Immature natural killer cell (primary cell): ENCODE results near the gene SHISAL1. TPM values are rescaled to one million over a fixed set of nuclear protein-coding genes. Genes with fewer than 3 reads are reported as not detected.

ENCODE experiments used
- DNase-seq, 3 donors: peaks; one replicate each; pipeline ENCODE4 v3.0.0; 2022; ENCODE audit warnings: mixed read lengths in 1 of 3
- H3K27ac Mint-ChIP-seq, 6 donors: one replicate each; pipeline ENCODE4 v1.8.0; 2020; ENCODE audit warnings: mixed read lengths in 6 of 6, mild to moderate bottlenecking in 5 of 6, inconsistent platforms in 4 of 6, moderate library complexity in 3 of 6
- H3K27me3 Mint-ChIP-seq, 3 donors: one replicate each; pipeline ENCODE4 v1.8.0; 2020 to 2021; ENCODE audit warnings: low read depth in 3 of 3, mild to moderate bottlenecking in 3 of 3, mixed read lengths in 3 of 3, moderate library complexity in 3 of 3, inconsistent platforms in 1 of 3
- H3K36me3 Mint-ChIP-seq, 3 donors: one replicate each; pipeline ENCODE4 v1.8.0; 2020; ENCODE audit warnings: mixed read lengths in 3 of 3, inconsistent platforms in 2 of 3, mild to moderate bottlenecking in 2 of 3
- H3K4me1 Mint-ChIP-seq, 2 donors: one replicate each; pipeline ENCODE4 v1.8.0; 2020; ENCODE audit warnings: inconsistent platforms in 2 of 2, mild to moderate bottlenecking in 2 of 2, mixed read lengths in 2 of 2, moderate library complexity in 1 of 2
- H3K4me3 Mint-ChIP-seq, 5 donors: one replicate each; pipeline ENCODE4 v1.8.0; 2020; ENCODE audit warnings: mild to moderate bottlenecking in 5 of 5, mixed read lengths in 5 of 5, inconsistent platforms in 3 of 5, moderate library complexity in 3 of 5
- H3K9me3 Mint-ChIP-seq, 6 donors: one replicate each; pipeline ENCODE4 v1.8.0; 2020; ENCODE audit warnings: mild to moderate bottlenecking in 6 of 6, mixed read lengths in 6 of 6, inconsistent platforms in 4 of 6, moderate library complexity in 3 of 6
- polyA plus RNA-seq, 3 donors: library from polyadenylated mRNA; unstranded; fragments of 300-500 nt; fragmentation: Illumina TruSeq; gene quantifications; one replicate each; pipeline ENCODE4 v1.2.3, GENCODE V29; 2021

Gene SHISAL1
- polyA plus RNA-seq, 3 donors from 2014 or later = not detected

DNA sequence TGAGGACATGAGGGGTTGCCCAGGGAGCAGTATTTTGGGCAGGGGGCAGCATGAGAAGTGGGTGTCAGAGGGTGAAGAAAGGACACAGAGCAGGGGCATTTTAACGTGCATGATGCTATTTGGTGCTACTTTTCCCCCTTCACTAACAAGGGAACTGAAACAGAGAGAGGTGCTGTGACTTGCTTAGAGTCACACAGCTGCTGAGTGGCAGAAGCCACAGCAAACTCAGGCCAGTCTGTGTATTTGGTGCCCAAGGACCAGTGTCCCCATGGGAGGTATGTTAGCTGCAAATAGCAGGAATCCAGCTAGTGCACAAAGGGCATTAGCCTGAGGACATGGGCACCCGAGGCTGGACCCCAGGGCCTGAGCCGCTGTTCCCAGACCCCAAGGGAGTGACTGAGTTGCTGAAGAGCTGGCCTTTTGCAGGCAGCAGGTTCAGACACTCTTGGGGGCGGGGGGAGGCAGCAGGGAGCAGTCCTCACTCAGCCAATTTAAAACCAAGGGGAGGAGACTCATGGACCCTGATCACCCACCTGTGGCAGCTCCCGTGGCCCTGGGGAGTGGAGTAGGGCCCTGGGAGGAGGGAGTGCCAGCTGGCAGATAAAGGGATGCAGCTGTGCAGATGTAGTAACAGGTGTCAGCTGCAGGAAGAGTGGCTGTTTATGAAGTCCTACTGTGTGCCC lies 117.4 kb downstream of the SHISAL1 start:
- no peak overlapping the region for H3K4me3 Mint-ChIP-seq
- H3K27me3 Mint-ChIP-seq = peaks cover 0 to 1% (median 0%) of the 10 kb centered on the region in 3 donors
- no peak overlapping the region for H3K27ac Mint-ChIP-seq
- peaks cover 20 to 38% of the 10 kb centered on the region in 2 donors for H3K4me1 Mint-ChIP-seq
- H3K9me3 Mint-ChIP-seq = no peaks in the 10 kb centered on the region
- DNase-seq = no peak
- peaks cover 36 to 37% (median 37%) of the 10 kb centered on the region in 3 donors for H3K36me3 Mint-ChIP-seq

DNA sequence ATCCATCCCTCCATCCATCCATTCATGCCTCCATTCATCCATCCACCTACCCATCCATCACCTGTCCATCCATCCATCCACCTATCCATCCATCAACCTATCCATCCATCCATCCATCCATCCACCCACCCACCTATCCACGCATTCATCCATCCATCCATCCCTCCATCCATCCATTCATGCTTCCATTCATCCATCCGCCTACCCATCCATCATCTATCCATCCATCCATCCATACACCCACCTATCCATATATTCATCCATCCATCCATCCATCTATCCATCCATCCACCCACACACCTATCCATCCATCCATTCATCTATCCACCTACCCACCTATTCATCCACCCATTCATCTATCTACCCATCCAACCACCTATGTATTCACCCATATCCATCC lies 118.2 kb downstream of the SHISAL1 start:
- no peak for DNase-seq
- H3K4me3 Mint-ChIP-seq = no peak overlapping the region
- peaks cover 35 to 36% (median 35%) of the 10 kb centered on the region in 3 donors for H3K36me3 Mint-ChIP-seq
- peaks cover 19 to 36% of the 10 kb centered on the region in 2 donors for H3K4me1 Mint-ChIP-seq
- H3K27ac Mint-ChIP-seq = peak overlapping the region in 1 of 6 donors; percentile 67
- no peaks in the 10 kb centered on the region for H3K9me3 Mint-ChIP-seq
- H3K27me3 Mint-ChIP-seq = peaks cover 0 to 1% (median 0%) of the 10 kb centered on the region in 3 donors

Other genes starting within 250 kb of the SHISAL1 start
- gene PARVG, start 132.0 kb downstream of the SHISAL1 start, polyA plus RNA-seq = 10 to 100 TPM; 54.0 to 84.6 (median 58.4) TPM
- gene RTL6, start 185.3 kb upstream of the SHISAL1 start, polyA plus RNA-seq = 10 to 100 TPM in 1 of 3 donors, 1 to 10 TPM in 2; 6.6 to 18.8 (median 9.4) TPM